ENCODE measurements around the gene STAT5B. TPM values are rescaled to one million over a fixed set of nuclear protein-coding genes. Genes with fewer than 3 reads are reported as not detected.
"Not testable (repeated sequence)": the region's sequence is repeated elsewhere in the genome, so short reads cannot be mapped to it uniquely, and the experiment has no call there.

STAT5B gene
- total RNA-seq, 1 donor from 2014 or later: 23.1 TPM

GRCh38 chr17:42307362-42307927, 31.3 kb upstream of the STAT5B start:
- Histone ChIP-seq H3K4me3 (ENCODE audit: insufficient read depth, low read depth, low read length) (no peak overlapping the region), H3K4me2 (ENCODE audit: low read length) (no peak overlapping the region), H4K20me1 (ENCODE audit: insufficient read depth, low read length) (peaks cover 7% of the 10 kb centered on the region), H3K27ac (ENCODE audit: low read depth, low read length) (no peak overlapping the region), H3K9me3 (ENCODE audit: insufficient read depth, low read depth, low read length) (no peaks in the 10 kb centered on the region), H2AFZ (ENCODE audit: low read depth, low read length) (no peak overlapping the region), H3K79me2 (ENCODE audit: insufficient read depth, low read length) (no peaks in the 10 kb centered on the region), H3K36me3 (ENCODE audit: insufficient read depth, low read length) (no peaks in the 10 kb centered on the region), H3K9ac (ENCODE audit: low read length) (no peak overlapping the region), H3K27me3 (ENCODE audit: insufficient read depth, low read length) (no peaks in the 10 kb centered on the region), H3K4me1 (ENCODE audit: insufficient read depth, low read length) (peaks cover 6% of the 10 kb centered on the region)
- H3K27me3 Mint-ChIP-seq (ENCODE audit: low read depth, unreplicated experiment): peaks cover 6% of the 10 kb centered on the region
- H3K4me1 Mint-ChIP-seq (ENCODE audit: low read depth, unreplicated experiment): peaks cover 9% of the 10 kb centered on the region
- H3K36me3 Mint-ChIP-seq (ENCODE audit: low read depth, unreplicated experiment): peaks cover 12% of the 10 kb centered on the region
- no peak for TF ChIP-seq EZH2 (IDR thresholded peaks at IDR 0.05; ENCODE audit: insufficient read depth, low read length)
- TF ChIP-seq, protein P1, sequence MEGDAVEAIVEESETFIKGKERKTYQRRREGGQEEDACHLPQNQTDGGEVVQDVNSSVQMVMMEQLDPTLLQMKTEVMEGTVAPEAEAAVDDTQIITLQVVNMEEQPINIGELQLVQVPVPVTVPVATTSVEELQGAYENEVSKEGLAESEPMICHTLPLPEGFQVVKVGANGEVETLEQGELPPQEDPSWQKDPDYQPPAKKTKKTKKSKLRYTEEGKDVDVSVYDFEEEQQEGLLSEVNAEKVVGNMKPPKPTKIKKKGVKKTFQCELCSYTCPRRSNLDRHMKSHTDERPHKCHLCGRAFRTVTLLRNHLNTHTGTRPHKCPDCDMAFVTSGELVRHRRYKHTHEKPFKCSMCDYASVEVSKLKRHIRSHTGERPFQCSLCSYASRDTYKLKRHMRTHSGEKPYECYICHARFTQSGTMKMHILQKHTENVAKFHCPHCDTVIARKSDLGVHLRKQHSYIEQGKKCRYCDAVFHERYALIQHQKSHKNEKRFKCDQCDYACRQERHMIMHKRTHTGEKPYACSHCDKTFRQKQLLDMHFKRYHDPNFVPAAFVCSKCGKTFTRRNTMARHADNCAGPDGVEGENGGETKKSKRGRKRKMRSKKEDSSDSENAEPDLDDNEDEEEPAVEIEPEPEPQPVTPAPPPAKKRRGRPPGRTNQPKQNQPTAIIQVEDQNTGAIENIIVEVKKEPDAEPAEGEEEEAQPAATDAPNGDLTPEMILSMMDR (IDR thresholded peaks at IDR 0.05; ENCODE audit: insufficient read depth, low read depth, low read length): no peak
- no peak overlapping the region for H3K4me3 Mint-ChIP-seq (ENCODE audit: unreplicated experiment)
- FAIRE-seq: no peak
- peaks cover 5% of the 10 kb centered on the region for H3K9me3 Mint-ChIP-seq (ENCODE audit: unreplicated experiment)
- DNase-seq (ENCODE audit: low read depth): no peak
- H3K27ac Mint-ChIP-seq (ENCODE audit: unreplicated experiment): no peak overlapping the region

DNA sequence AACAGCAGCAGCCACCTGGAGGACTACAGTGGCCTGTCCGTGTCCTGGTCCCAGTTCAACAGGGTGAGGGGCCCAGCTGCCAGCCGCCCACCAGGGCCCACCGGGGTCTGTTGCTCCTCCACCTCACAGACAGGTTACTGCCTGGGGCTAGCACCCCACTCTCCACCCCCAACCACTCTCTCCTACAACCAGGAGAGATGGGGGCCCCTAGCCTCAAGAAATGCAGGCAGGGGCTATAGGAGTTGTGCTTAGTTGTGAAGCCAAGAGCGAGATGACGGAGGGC, 30.1 kb upstream of the STAT5B start:
- TF ChIP-seq, protein P1 (IDR thresholded peaks at IDR 0.05; ENCODE audit: insufficient read depth, low read depth, low read length): no peak
- TF ChIP-seq EZH2 (IDR thresholded peaks at IDR 0.05; ENCODE audit: insufficient read depth, low read length): no peak
- FAIRE-seq: no peak
- H3K27ac Mint-ChIP-seq (ENCODE audit: unreplicated experiment): no peak overlapping the region
- Histone ChIP-seq H3K27me3 (ENCODE audit: insufficient read depth, low read length) (no peaks in the 10 kb centered on the region), H3K79me2 (ENCODE audit: insufficient read depth, low read length) (no peaks in the 10 kb centered on the region), H2AFZ (ENCODE audit: low read depth, low read length) (no peak overlapping the region), H3K9me3 (ENCODE audit: insufficient read depth, low read depth, low read length) (no peaks in the 10 kb centered on the region), H3K4me3 (ENCODE audit: insufficient read depth, low read depth, low read length) (no peak overlapping the region), H3K4me2 (ENCODE audit: low read length) (no peak overlapping the region), H3K4me1 (ENCODE audit: insufficient read depth, low read length) (no peaks in the 10 kb centered on the region), H3K36me3 (ENCODE audit: insufficient read depth, low read length) (no peaks in the 10 kb centered on the region), H3K9ac (ENCODE audit: low read length) (no peak overlapping the region), H3K27ac (ENCODE audit: low read depth, low read length) (no peak overlapping the region), H4K20me1 (ENCODE audit: insufficient read depth, low read length) (no peaks in the 10 kb centered on the region)
- DNase-seq (ENCODE audit: low read depth): no peak
- peaks cover 16% of the 10 kb centered on the region for H3K27me3 Mint-ChIP-seq (ENCODE audit: low read depth, unreplicated experiment)
- H3K4me1 Mint-ChIP-seq (ENCODE audit: low read depth, unreplicated experiment): peaks cover 4% of the 10 kb centered on the region
- peaks cover 8% of the 10 kb centered on the region for H3K9me3 Mint-ChIP-seq (ENCODE audit: unreplicated experiment)
- peaks cover 11% of the 10 kb centered on the region for H3K36me3 Mint-ChIP-seq (ENCODE audit: low read depth, unreplicated experiment)
- H3K4me3 Mint-ChIP-seq (ENCODE audit: unreplicated experiment): no peak overlapping the region

DNA sequence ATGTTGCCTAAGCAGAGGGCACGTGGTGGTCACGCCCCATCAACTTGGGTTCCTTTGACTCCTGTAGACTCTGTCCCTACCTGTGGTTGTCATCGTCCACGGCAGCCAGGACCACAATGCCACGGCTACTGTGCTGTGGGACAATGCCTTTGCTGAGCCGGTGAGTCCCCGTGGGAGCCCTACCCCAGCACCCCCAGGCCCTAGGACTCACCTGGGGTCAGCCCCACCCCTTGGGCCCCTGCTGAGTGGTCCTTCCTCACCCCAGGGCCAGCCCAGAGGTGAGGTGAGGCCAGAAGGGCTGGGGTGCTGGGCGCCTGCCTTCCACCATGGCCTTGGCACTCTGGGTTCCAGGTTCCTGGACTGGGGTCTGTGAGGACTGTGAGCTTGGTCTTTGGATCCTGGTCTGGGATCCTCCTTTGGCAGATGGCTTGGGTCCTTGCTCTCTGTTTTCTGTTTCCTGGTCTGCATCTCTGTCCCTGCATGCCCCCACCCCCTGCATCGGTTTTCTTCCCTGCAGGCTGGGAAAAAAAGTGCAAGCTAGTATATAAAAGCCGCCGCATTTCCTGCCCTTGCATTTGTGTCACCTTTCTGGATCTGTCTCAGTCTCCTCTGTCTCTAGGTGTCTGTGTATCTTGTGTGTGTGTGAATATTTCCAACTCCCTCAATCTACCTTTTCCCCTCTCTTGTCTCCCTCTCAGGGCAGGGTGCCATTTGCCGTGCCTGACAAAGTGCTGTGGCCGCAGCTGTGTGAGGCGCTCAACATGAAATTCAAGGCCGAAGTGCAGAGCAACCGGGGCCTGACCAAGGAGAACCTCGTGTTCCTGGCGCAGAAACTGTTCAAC, 29.6 kb upstream of the STAT5B start:
- no peak overlapping the region for H3K4me3 ChIP-seq (ENCODE audit: insufficient read depth, low read depth, low read length)
- no peaks in the 10 kb centered on the region for H3K27me3 ChIP-seq (ENCODE audit: insufficient read depth, low read length)
- no peak for DNase-seq (ENCODE audit: low read depth)
- no peak overlapping the region for H2AFZ ChIP-seq (ENCODE audit: low read depth, low read length)
- Mint-ChIP-seq H3K36me3 (ENCODE audit: low read depth, unreplicated experiment) (peaks cover 10% of the 10 kb centered on the region), H3K4me3 (ENCODE audit: unreplicated experiment) (no peak overlapping the region), H3K9me3 (ENCODE audit: unreplicated experiment) (peaks cover 8% of the 10 kb centered on the region), H3K27me3 (ENCODE audit: low read depth, unreplicated experiment) (peaks cover 20% of the 10 kb centered on the region), H3K27ac (ENCODE audit: unreplicated experiment) (no peak overlapping the region), H3K4me1 (ENCODE audit: low read depth, unreplicated experiment) (no peaks in the 10 kb centered on the region)
- H3K27ac ChIP-seq (ENCODE audit: low read depth, low read length): no peak overlapping the region
- no peak overlapping the region for H3K9ac ChIP-seq (ENCODE audit: low read length)
- no peak for FAIRE-seq
- H3K79me2 ChIP-seq (ENCODE audit: insufficient read depth, low read length): no peaks in the 10 kb centered on the region
- no peaks in the 10 kb centered on the region for H3K36me3 ChIP-seq (ENCODE audit: insufficient read depth, low read length)
- H4K20me1 ChIP-seq (ENCODE audit: insufficient read depth, low read length): no peaks in the 10 kb centered on the region
- no peaks in the 10 kb centered on the region for H3K9me3 ChIP-seq (ENCODE audit: insufficient read depth, low read depth, low read length)
- no peak overlapping the region for H3K4me2 ChIP-seq (ENCODE audit: low read length)
- TF ChIP-seq EZH2 (IDR thresholded peaks at IDR 0.05; ENCODE audit: insufficient read depth, low read length): no peak
- TF ChIP-seq, protein P1 (IDR thresholded peaks at IDR 0.05; ENCODE audit: insufficient read depth, low read depth, low read length): no peak
- no peaks in the 10 kb centered on the region for H3K4me1 ChIP-seq (ENCODE audit: insufficient read depth, low read length)

GRCh38 chr17:42305031-42305330, 28.8 kb upstream of the STAT5B start:
- not testable (repeated sequence) for H3K4me3 Mint-ChIP-seq (ENCODE audit: unreplicated experiment); H2AFZ ChIP-seq (ENCODE audit: low read depth, low read length)

More at GRCh38 chr17:42305031-42305330, 28.8 kb upstream of the STAT5B start:
- not testable (repeated sequence) for DNase-seq (ENCODE audit: low read depth); H3K27ac ChIP-seq (ENCODE audit: low read depth, low read length); H3K4me1 ChIP-seq (ENCODE audit: insufficient read depth, low read length); H3K79me2 ChIP-seq (ENCODE audit: insufficient read depth, low read length); H3K27ac Mint-ChIP-seq (ENCODE audit: unreplicated experiment); H3K36me3 ChIP-seq (ENCODE audit: insufficient read depth, low read length); H3K4me1 Mint-ChIP-seq (ENCODE audit: low read depth, unreplicated experiment); H3K9me3 Mint-ChIP-seq (ENCODE audit: unreplicated experiment); H4K20me1 ChIP-seq (ENCODE audit: insufficient read depth, low read length); H3K4me2 ChIP-seq (ENCODE audit: low read length); H3K27me3 ChIP-seq (ENCODE audit: insufficient read depth, low read length); H3K9me3 ChIP-seq (ENCODE audit: insufficient read depth, low read depth, low read length); FAIRE-seq; H3K36me3 Mint-ChIP-seq (ENCODE audit: low read depth, unreplicated experiment); H3K4me3 ChIP-seq (ENCODE audit: insufficient read depth, low read depth, low read length); H3K9ac ChIP-seq (ENCODE audit: low read length)
- peaks cover 20% of the 10 kb centered on the region for H3K27me3 Mint-ChIP-seq (ENCODE audit: low read depth, unreplicated experiment)

Data from astrocyte (in vitro differentiated cells and primary cell).